Measurements from ENCODE around the gene APBA1. TPM values are rescaled to one million over a fixed set of nuclear protein-coding genes. Genes with fewer than 3 reads are reported as not detected.

APBA1 gene
- total and polyA plus RNA-seq, 2 donors (not counting 3 experiments of a cell fraction or from before 2014, with no cell fraction given), result 6.1 to 11.3 TPM

DNA sequence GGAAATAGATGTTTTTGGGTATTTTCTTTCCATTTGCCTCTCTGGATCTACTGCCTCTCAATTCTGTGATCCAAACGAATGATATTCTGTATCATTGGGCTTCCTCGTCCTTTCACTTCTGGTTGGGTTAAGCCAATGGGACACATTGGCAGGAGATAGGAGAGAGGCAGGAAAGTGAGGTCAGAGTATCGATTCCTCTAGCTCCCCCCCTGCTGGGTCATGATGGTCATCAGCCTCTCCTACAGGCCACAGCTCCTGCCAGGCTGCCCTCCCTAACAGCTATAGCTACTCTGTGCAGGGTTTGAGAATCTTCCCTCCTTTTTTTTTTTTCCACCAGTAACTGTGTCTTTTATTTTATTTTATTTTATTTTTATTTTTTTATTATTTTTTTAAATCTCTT lies 39.4 kb downstream of the APBA1 start:
- ChIA-PET CTCF (interaction anchor here (1.0 kb wide), 1 partner anchor 16 kb away, joined by 3 read pairs; no protein-coding TSS in a partner anchor), POLR2A (no interaction called here)
- TF ChIP-seq JUN (IDR thresholded peaks at IDR 0.05; ENCODE audit: borderline replicate concordance, insufficient read depth, insufficient read length, low read depth), result no peak
- TF ChIP-seq, protein P1, sequence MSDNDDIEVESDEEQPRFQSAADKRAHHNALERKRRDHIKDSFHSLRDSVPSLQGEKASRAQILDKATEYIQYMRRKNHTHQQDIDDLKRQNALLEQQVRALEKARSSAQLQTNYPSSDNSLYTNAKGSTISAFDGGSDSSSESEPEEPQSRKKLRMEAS (IDR thresholded peaks at IDR 0.05; ENCODE audit: insufficient read depth, insufficient read length), result no peak
- no peak for TF ChIP-seq GATA2 (IDR thresholded peaks at IDR 0.05; ENCODE audit: insufficient read depth, insufficient read length, low read depth, low read length)

DNA sequence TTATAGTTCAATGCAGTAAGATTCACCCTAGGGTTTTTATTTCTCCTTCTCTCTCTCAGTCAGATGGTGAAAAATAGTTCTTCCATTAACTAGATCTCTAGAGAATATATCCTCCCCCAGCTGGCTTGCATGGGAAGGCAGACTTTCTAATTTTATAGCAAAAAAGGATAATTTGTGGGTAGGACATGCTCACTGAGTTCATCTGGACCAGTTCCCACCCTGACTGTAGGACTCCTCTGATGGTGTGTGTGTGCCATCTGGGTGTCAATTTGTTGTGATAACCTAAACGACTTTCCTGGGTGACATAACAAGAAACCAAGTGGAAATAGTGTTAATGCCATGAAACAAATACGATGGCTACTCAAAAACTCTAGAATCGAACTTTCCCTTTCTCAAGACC lies 44.9 kb downstream of the APBA1 start:
- POLR2A ChIA-PET, result no interaction called here
- intact Hi-C loops (cut with micrococcal nuclease), result no loop called here
- Histone ChIP-seq H3K4me2 (ENCODE audit: insufficient read depth, low read length) (no peak overlapping the region), H3K27ac (ENCODE audit: insufficient read depth, low read depth, low read length) (no peak overlapping the region), H4K20me1 (replicated peaks; ENCODE audit: control insufficient read depth, extremely low read depth, insufficient read depth, low read length) (no peaks in the 10 kb centered on the region), H3K79me2 (ENCODE audit: control insufficient read depth, insufficient read depth, low read length) (no peaks in the 10 kb centered on the region), H3K4me3 (replicated peaks in 1 of 3; ENCODE audit: insufficient read depth in 1 of 3, low read depth in 1 of 3, low read length in 3 of 3) (no peak overlapping the region), H3K4me1 (ENCODE audit: control insufficient read depth, extremely low read depth, insufficient read depth, low read length) (no peaks in the 10 kb centered on the region), H3K27me3 (ENCODE audit: control insufficient read depth in 2 of 2, insufficient read depth in 2 of 2, low read length in 2 of 2) (peaks cover 0 to 10% of the 10 kb centered on the region in 2 experiments), H3K9ac (replicated peaks; ENCODE audit: extremely low read depth, insufficient read depth, low read length) (no peak overlapping the region), H2AFZ (ENCODE audit: low read depth, low read length) (no peak overlapping the region), H3K36me3 (ENCODE audit: control insufficient read depth in 2 of 2, extremely low read depth in 1 of 2, insufficient read depth in 2 of 2, low read length in 2 of 2) (no peaks in the 10 kb centered on the region), H3K9me3 (replicated peaks; ENCODE audit: control insufficient read depth, insufficient read depth, low read length) (no peaks in the 10 kb centered on the region), H3K9me1 (replicated peaks; ENCODE audit: control insufficient read depth, extremely low read depth, insufficient read depth, low read length) (no peaks in the 10 kb centered on the region)
- no peak for FAIRE-seq
- CTCF ChIA-PET, result interaction anchor here (1.5 kb wide), 1 partner anchor 12 kb away, joined by 4 read pairs; no protein-coding TSS in a partner anchor
- no peak for TF ChIP-seq MYC (IDR thresholded peaks at IDR 0.05; ENCODE audit: low read depth, low read length)
- TF ChIP-seq POLR2A (IDR thresholded peaks at IDR 0.05; ENCODE audit: low read depth, low read length), result no peak
- no peak for TF ChIP-seq JUN (IDR thresholded peaks at IDR 0.05; ENCODE audit: borderline replicate concordance, insufficient read depth, insufficient read length, low read depth)
- TF ChIP-seq, protein P1 (IDR thresholded peaks at IDR 0.05; ENCODE audit: insufficient read depth, insufficient read length), result no peak
- no peak for TF ChIP-seq POLR2AphosphoS5 (IDR thresholded peaks at IDR 0.05; ENCODE audit: insufficient read depth, low read depth, low read length)
- TF ChIP-seq FOS (IDR thresholded peaks at IDR 0.05; ENCODE audit: borderline replicate concordance, insufficient read depth, low read length), result no peak
- no peak for TF ChIP-seq EZH2 (IDR thresholded peaks at IDR 0.05; ENCODE audit: borderline replicate concordance, low read depth, low read length, severe bottlenecking)
- TF ChIP-seq GATA2 (IDR thresholded peaks at IDR 0.05; ENCODE audit: insufficient read depth, insufficient read length, low read depth, low read length), result no peak
- TF ChIP-seq CTCF (IDR thresholded peaks at IDR 0.05; ENCODE audit: extremely low read depth in 1 of 2, insufficient read depth in 1 of 2, low read depth in 1 of 2, low read length in 2 of 2), result no peak
- no peak for DNase-seq (ENCODE audit: low read depth, low spot score)
- BruUV-seq (replicated peaks), result no TSS peak
- dilution Hi-C loops (cut with MboI; ENCODE audit: extremely low pct_ligation_motif_present, low sequenced_read_pairs), result no loop called here

More for the DNA sequence above, 39.4 kb downstream of the APBA1 start:
- no peak overlapping the region for H3K9ac ChIP-seq (replicated peaks; ENCODE audit: extremely low read depth, insufficient read depth, low read length)
- no peaks in the 10 kb centered on the region for H3K36me3 ChIP-seq (ENCODE audit: control insufficient read depth in 2 of 2, extremely low read depth in 1 of 2, insufficient read depth in 2 of 2, low read length in 2 of 2)
- dilution Hi-C loops (cut with MboI; ENCODE audit: extremely low pct_ligation_motif_present, low sequenced_read_pairs) (no loop called here), intact Hi-C loops (cut with micrococcal nuclease) (no loop called here)
- no peaks in the 10 kb centered on the region for H3K9me1 ChIP-seq (replicated peaks; ENCODE audit: control insufficient read depth, extremely low read depth, insufficient read depth, low read length)
- H3K4me1 ChIP-seq (ENCODE audit: control insufficient read depth, extremely low read depth, insufficient read depth, low read length), result peaks cover 7% of the 10 kb centered on the region
- no peaks in the 10 kb centered on the region for H3K27me3 ChIP-seq (ENCODE audit: control insufficient read depth in 2 of 2, insufficient read depth in 2 of 2, low read length in 2 of 2)
- H3K4me2 ChIP-seq (ENCODE audit: insufficient read depth, low read length), result no peak overlapping the region
- FAIRE-seq (no peak), DNase-seq (ENCODE audit: low read depth, low spot score) (no peak)
- no peak overlapping the region for H3K4me3 ChIP-seq (replicated peaks in 1 of 3; ENCODE audit: insufficient read depth in 1 of 3, low read depth in 1 of 3, low read length in 3 of 3)
- BruUV-seq (replicated peaks), result no TSS peak
- no peak overlapping the region for H3K27ac ChIP-seq (ENCODE audit: insufficient read depth, low read depth, low read length)
- H3K79me2 ChIP-seq (ENCODE audit: control insufficient read depth, insufficient read depth, low read length), result no peaks in the 10 kb centered on the region
- H4K20me1 ChIP-seq (replicated peaks; ENCODE audit: control insufficient read depth, extremely low read depth, insufficient read depth, low read length), result no peaks in the 10 kb centered on the region
- no peaks in the 10 kb centered on the region for H3K9me3 ChIP-seq (replicated peaks; ENCODE audit: control insufficient read depth, insufficient read depth, low read length)
- H2AFZ ChIP-seq (ENCODE audit: low read depth, low read length), result no peak overlapping the region
